TTC549 (cell line): ENCODE results near the gene FAM219B.
A peak's percentile ranks its signal among the peaks of the same experiment; 100 is the strongest.
"Not testable (repeated sequence)": the region's sequence is repeated elsewhere in the genome, so short reads cannot be mapped to it uniquely, and the experiment has no call there.

Source experiments
- FAIRE-seq: peaks from 2 replicates; lab custom pipeline; 2012; peaks lifted over from hg19 to GRCh38; lab: Jason Lieb, UNC

FAM219B gene

GRCh38 chr15:74902295-74903075, 4.2 kb downstream of the FAM219B start:
- FAIRE-seq = no peak

- FAIRE-seq = peak; percentile 32
Observed at GRCh38 chr15:74901612-74902063, 5.0 kb downstream of the FAM219B start.

- no peak for FAIRE-seq
Observed at GRCh38 chr15:74897300-74897701, 9.3 kb downstream of the FAM219B start.

GRCh38 chr15:74896316-74896715, 10.3 kb downstream of the FAM219B start:
- FAIRE-seq = no peak

DNA sequence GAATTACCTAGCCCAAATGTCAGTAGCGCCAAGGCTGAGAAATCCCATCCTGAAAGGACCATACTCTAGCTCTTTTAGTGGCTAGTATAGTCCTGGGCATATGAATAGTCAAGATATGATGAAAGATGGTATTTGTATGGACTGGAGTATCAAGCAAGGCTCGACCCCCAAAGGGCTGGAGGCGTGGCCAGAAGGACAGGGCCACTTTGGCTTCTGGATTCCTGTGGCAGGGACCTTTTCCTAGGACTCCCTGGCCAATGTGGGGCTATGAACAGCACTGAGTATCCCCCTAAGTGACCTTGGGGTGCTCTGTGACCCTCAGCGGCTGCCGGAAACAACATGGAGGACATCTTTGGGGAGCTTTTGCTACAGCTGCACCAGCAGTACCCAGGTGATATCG, 10.8 kb downstream of the FAM219B start:
- no peak for FAIRE-seq

GRCh38 chr15:74894383-74894782, 12.3 kb downstream of the FAM219B start:
- FAIRE-seq = not testable (repeated sequence)

- no peak for FAIRE-seq
Observed at GRCh38 chr15:74893627-74894026, 13.0 kb downstream of the FAM219B start.

GRCh38 chr15:74892931-74893330, 13.7 kb downstream of the FAM219B start:
- no peak for FAIRE-seq

GRCh38 chr15:74892313-74892712, 14.3 kb downstream of the FAM219B start:
- FAIRE-seq = no peak

GRCh38 chr15:74891469-74891868, 15.2 kb downstream of the FAM219B start:
- FAIRE-seq = no peak

DNA sequence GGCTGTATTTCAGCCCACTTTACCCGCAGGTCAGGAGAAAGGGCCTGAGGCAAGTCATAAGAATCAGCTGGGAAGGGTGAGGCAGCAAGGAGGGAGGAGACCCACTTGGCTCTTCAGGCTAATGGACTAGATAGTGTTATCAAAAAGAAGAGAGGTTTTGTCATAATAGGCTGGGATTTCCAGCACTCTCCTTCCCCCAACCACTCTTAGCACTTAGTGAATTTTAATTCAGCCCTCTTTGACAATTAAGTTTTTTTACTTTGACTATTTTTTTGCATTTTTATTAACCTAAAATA, 16.0 kb downstream of the FAM219B start:
- FAIRE-seq = no peak

- no peak for FAIRE-seq
Observed at GRCh38 chr15:74889883-74890664, 16.6 kb downstream of the FAM219B start, which contains the start of gene MPI. Gene MPI, plus strand, starts transcription at chr15:74890042. Its CDS starts 32 bp downstream, at chr15:74890074.

DNA sequence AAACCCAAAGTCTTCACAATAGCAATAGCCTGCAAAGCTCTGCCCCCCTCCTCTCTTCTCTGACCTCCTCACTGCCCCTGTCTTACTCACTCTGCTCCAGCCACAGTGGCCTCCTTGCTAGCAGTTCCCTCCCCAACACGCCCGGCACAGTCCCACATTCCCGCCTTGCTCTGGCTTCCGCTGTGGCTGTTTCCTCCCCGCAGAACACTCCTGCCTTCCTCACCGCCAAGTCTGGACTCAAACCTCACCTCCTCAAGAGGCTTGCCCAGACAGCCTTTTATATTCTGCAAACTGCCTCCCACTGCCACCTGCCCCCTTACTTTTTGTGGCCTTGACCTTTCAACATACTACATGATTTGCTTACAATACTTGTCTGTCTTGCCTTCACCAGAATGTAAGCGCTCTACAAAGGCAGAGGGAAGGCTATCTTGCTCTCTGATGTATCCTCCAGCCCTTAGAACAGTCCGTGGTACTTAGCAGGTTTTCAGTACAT, 17.2 kb downstream of the FAM219B start:
- FAIRE-seq = no peak

- no peak for FAIRE-seq
Observed at GRCh38 chr15:74888716-74889115, 17.9 kb downstream of the FAM219B start.

DNA sequence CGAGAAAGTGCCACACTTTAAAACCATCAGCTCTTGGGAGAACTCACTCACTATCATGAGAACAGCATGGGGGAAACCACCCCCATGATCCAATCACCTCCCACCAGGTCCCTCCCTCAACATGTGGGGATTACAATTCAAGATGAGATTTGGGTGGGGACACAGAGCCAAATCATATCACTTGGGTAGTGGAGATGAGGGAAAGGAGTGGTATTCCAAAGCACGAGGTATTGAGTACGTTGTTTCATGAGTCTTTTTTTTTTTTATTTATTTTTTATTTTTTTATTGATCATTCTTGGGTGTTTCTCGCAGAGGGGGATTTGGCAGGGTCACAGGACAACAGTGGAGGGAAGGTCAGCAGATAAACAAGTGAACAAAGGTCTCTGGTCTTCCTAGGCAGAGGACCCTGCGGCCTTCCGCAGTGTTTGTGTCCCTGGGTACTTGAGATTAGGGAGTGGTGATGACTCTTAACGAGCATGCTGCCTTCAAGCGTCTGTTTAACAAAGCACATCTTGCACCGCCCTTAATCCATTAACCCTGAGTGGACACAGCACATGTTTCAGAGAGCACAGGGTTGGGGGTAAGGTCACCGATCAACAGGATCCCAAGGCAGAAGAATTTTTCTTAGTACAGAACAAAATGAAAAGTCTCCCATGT, 19.0 kb downstream of the FAM219B start:
- not testable (repeated sequence) for FAIRE-seq

GRCh38 chr15:74885461-74885860, 21.2 kb downstream of the FAM219B start:
- no peak for FAIRE-seq

DNA sequence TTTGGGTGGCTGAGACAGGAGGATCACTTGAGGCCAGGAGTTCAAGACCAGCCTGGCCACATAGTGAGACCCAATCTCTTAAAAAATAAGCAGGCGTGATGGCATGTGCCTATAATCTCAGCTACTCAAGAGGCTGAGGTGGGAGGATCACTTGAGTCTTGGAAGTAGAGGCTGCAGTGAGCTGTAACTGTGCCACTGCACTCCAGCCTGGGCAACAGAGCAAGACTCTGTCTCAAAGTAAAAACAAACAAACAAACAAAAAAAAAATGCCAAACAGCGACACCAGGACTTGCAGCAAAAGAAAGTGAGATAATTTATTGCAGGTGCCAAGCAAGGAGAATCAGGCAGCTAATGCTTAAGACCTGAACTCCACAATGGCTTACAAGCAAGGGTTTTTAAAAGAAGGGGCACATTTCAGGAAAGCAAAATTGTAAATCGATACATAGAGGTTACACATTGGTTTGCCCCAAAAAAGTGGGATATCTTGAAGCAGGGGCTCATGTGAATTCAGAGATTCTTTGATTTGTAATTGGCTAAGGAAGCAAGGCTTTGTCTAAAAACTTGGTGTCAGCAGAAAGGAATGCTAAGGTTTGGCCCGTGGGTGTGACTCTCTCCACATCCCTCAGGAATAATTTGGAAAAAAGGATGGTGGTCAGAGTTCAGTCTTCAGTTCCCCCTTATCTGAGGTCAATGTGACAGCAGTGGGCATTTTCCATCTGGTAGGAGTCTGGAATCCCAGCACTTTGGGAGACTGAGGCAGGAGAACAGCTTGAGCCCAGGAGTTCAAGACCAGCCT, 22.0 kb downstream of the FAM219B start:
- no peak for FAIRE-seq

DNA sequence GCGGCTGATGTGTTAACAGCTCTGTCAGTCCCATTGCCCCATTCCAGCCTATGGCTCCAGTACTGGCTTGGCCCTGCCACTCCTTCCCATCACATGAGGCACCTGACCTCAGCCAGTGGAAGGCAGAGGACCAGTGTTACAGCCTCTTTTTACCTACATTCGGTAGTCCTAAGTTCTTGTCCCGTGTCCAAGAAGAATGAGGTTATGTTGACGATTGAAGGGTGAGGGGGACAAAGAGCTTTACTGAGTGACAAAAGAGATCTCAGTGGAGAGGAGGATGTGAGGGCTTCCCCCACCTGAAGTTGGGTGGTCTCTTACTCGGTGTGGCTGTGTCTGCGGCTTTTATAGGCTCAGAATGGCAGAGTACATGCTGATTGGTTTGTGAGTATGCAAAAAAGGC, 24.1 kb downstream of the FAM219B start:
- no peak for FAIRE-seq

DNA sequence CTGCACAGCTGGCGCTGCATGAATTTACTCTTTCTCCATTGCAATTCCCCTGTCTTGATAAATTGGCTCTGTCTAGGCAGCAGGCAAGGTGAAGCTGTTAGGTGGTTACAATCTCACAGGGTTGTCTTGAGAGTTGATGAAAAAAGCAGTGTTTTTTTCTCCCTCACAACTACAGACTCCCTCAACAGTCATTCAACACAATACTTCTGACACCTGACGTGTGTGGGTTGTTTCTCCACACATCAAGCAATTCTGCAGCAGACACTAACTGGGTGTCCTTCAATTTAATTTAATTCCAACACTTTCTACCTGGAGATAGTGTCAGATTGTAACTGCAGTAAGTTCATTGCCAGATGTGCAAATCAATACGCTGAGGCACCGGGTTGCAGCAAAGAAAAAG, 28.4 kb downstream of the FAM219B start:
- no peak for FAIRE-seq

GRCh38 chr15:74873756-74874424, 32.8 kb downstream of the FAM219B start:
- no peak for FAIRE-seq

DNA sequence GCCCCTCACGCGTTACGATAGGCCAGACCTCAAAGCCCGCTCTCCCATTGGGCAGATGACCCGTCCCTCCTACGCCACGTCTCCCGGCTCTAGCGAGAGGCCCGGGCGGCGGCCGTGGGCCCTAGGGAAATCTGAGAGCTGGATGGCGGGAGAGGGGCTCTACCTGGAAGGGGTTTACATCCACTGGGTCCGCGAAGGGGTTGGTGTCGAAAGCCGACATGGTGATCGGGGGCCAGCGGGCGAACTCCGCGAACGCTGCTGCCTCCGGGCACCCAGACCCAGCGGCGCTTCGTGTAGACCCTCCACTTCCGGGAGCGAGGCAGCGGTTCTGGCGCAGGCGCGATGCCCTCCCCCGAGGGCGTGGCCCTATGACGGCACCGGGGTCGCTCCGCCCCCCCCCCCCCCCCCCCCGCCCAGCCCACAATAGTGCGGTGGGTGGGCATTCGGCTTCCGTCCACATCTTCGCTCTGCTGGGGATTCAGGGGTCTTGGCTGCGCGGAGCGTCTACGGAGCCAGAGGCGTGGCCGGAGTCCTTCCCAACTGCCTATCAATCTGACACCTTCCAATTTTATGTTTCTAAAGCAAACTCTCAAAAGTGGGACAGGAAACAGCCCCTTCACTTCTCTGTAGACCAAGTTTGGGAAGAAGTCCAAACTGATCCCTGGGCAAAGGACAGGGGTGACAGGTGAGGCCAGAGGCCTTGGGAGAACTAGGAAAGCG, 33.5 kb downstream of the FAM219B start, which contains the start of gene SCAMP2:
Gene SCAMP2, minus strand, starts transcription at position 330 of the 720 bp plus-strand sequence. Its CDS starts 110 bp downstream, at position 220.
- FAIRE-seq = no peak
